Measurements from ENCODE around the gene WASF3.
"Not testable (repeated sequence)": the region's sequence is repeated elsewhere in the genome, so short reads cannot be mapped to it uniquely, and the experiment has no call there.

The WASF3 gene

GRCh38 chr13:26626271-26626670 lies 68.8 kb downstream of the WASF3 start:
- no peaks in the 10 kb centered on the region for H3K4me1 ChIP-seq (ENCODE audit: control insufficient read depth, insufficient read depth, low read depth, low read length)
- peaks cover 40% of the 10 kb centered on the region for H3K9me3 ChIP-seq (ENCODE audit: control insufficient read depth, low read length)
- no peak overlapping the region for H2AK5ac ChIP-seq (ENCODE audit: low read length, severe bottlenecking)
- H2AFZ ChIP-seq (ENCODE audit: low read depth, low read length), result no peak overlapping the region
- no peak overlapping the region for H3K4me3 ChIP-seq (ENCODE audit: insufficient read depth in 1 of 2, low read depth in 1 of 2, low read length in 2 of 2)
- no peak overlapping the region for H3K4me2 ChIP-seq (ENCODE audit: low read length, poor library complexity, severe bottlenecking)
- H2BK5ac ChIP-seq (ENCODE audit: low read depth, low read length, poor library complexity, severe bottlenecking), result no peak overlapping the region
- H3K18ac ChIP-seq (ENCODE audit: low read depth in 1 of 2, low read length in 2 of 2), result no peak overlapping the region
- no peak overlapping the region for H3K27ac ChIP-seq (ENCODE audit: low read length, poor library complexity, severe bottlenecking)
- H3K79me1 ChIP-seq (replicated peaks; ENCODE audit: low read length, poor library complexity, severe bottlenecking), result peaks cover 16% of the 10 kb centered on the region
- no peak overlapping the region for H3K4ac ChIP-seq (ENCODE audit: low read depth in 1 of 2, low read length in 2 of 2)
- no peak overlapping the region for H3K9ac ChIP-seq (ENCODE audit: low read length)
- WGBS, result 93% methylated on average over 1 of the region's 2 CpGs
- no peak overlapping the region for H2BK120ac ChIP-seq (ENCODE audit: low read depth, low read length)
- no peak overlapping the region for H2BK12ac ChIP-seq (ENCODE audit: low read length in 2 of 2)
- peaks cover 9 to 46% of the 10 kb centered on the region in 2 experiments for H3K36me3 ChIP-seq (ENCODE audit: control insufficient read depth in 1 of 2, insufficient read depth in 2 of 2, low read depth in 1 of 2, low read length in 2 of 2)
- no peak overlapping the region for H2BK15ac ChIP-seq (ENCODE audit: low read depth, poor library complexity, severe bottlenecking)
- H3K27me3 ChIP-seq (ENCODE audit: control insufficient read depth in 1 of 2, insufficient read depth in 1 of 2, low read length in 2 of 2), result no peaks in the 10 kb centered on the region
- no peak overlapping the region for H4K8ac ChIP-seq (ENCODE audit: low read length)
- no peak overlapping the region for H3K23ac ChIP-seq (ENCODE audit: low read length in 2 of 2)
- H3K14ac ChIP-seq (ENCODE audit: low read length in 2 of 2), result no peak overlapping the region
- H4K91ac ChIP-seq (ENCODE audit: low read length), result no peak overlapping the region
- no peak for DNase-seq

DNA sequence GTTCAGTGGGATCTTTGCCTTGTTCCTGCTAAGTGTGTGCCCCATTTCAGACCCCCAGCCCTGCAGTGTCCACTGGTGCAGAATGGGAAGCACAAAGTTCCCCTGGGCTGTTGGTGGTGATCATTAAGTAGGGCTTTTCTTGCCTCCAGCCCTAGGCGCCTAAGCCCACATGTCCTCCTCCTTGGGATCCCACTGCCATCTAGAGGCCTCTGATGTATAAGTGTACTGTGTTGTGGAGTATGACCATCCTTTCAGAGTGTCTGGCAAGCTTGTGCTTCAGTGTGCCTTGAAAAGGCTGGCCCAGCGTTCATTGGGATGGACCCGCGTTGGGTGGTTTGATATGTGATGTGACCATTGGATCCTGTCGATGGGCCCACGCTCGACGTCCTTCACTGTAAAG lies 71.2 kb downstream of the WASF3 start:
- H3K4me3 ChIP-seq (ENCODE audit: insufficient read depth in 1 of 2, low read depth in 1 of 2, low read length in 2 of 2), result no peak overlapping the region
- H2BK15ac ChIP-seq (ENCODE audit: low read depth, poor library complexity, severe bottlenecking), result no peak overlapping the region
- no peak overlapping the region for H2BK120ac ChIP-seq (ENCODE audit: low read depth, low read length)
- no peak overlapping the region for H4K91ac ChIP-seq (ENCODE audit: low read length)
- H2AK5ac ChIP-seq (ENCODE audit: low read length, severe bottlenecking), result no peak overlapping the region
- no peak for DNase-seq
- no peak overlapping the region for H3K18ac ChIP-seq (ENCODE audit: low read depth in 1 of 2, low read length in 2 of 2)
- peaks cover 30% of the 10 kb centered on the region for H3K9me3 ChIP-seq (ENCODE audit: control insufficient read depth, low read length)
- H3K27me3 ChIP-seq (ENCODE audit: control insufficient read depth in 1 of 2, insufficient read depth in 1 of 2, low read length in 2 of 2), result no peaks in the 10 kb centered on the region
- H2BK5ac ChIP-seq (ENCODE audit: low read depth, low read length, poor library complexity, severe bottlenecking), result no peak overlapping the region
- 98% methylated on average over 8 of the region's 8 CpGs for WGBS
- no peak overlapping the region for H3K23ac ChIP-seq (ENCODE audit: low read length in 2 of 2)
- peaks cover 9 to 21% of the 10 kb centered on the region in 2 experiments for H3K36me3 ChIP-seq (ENCODE audit: control insufficient read depth in 1 of 2, insufficient read depth in 2 of 2, low read depth in 1 of 2, low read length in 2 of 2)
- no peak overlapping the region for H3K14ac ChIP-seq (ENCODE audit: low read length in 2 of 2)
- H2AFZ ChIP-seq (ENCODE audit: low read depth, low read length), result no peak overlapping the region
- H2BK12ac ChIP-seq (ENCODE audit: low read length in 2 of 2), result no peak overlapping the region
- no peak overlapping the region for H4K8ac ChIP-seq (ENCODE audit: low read length)
- no peaks in the 10 kb centered on the region for H3K4me1 ChIP-seq (ENCODE audit: control insufficient read depth, insufficient read depth, low read depth, low read length)
- no peak overlapping the region for H3K27ac ChIP-seq (ENCODE audit: low read length, poor library complexity, severe bottlenecking)
- peaks cover 15% of the 10 kb centered on the region for H3K79me1 ChIP-seq (replicated peaks; ENCODE audit: low read length, poor library complexity, severe bottlenecking)
- H3K9ac ChIP-seq (ENCODE audit: low read length), result no peak overlapping the region
- no peak overlapping the region for H3K4me2 ChIP-seq (ENCODE audit: low read length, poor library complexity, severe bottlenecking)
- H3K4ac ChIP-seq (ENCODE audit: low read depth in 1 of 2, low read length in 2 of 2), result no peak overlapping the region

DNA sequence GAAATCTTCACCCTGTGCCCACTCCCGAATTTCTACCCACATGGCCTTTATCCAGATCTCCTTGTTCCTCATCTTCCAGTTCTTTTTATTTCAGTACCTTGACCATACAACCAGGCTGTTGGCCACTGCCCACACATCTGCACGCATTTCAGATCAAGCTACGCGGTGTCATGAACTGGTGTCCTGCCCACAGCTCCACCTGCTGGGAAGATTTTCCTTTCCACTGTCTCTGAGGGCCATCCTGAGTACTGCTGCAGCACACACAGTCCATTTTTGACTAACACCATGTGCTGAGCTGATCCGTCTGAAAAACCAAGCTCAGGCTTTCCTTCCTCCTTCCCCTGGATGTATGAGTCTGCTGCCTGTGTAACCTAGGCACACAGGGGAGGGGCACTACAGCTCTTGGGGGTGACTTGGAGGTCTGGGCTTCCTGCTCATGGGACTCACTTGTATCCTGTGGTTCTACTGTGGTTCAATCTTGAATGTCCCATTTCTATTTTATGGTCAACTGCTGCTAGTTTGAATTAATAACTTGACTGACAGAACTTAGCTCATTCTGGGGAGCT lies 71.9 kb downstream of the WASF3 start:
- Histone ChIP-seq H3K18ac (ENCODE audit: low read depth in 1 of 2, low read length in 2 of 2) (no peak overlapping the region), H2BK120ac (ENCODE audit: low read depth, low read length) (no peak overlapping the region), H3K14ac (ENCODE audit: low read length in 2 of 2) (peak overlapping the region in 1 of 2 experiments; percentile 27), H3K4me2 (ENCODE audit: low read length, poor library complexity, severe bottlenecking) (no peak overlapping the region), H3K9me3 (ENCODE audit: control insufficient read depth, low read length) (peaks cover 23% of the 10 kb centered on the region), H2AK5ac (ENCODE audit: low read length, severe bottlenecking) (no peak overlapping the region), H3K23ac (ENCODE audit: low read length in 2 of 2) (no peak overlapping the region), H2BK5ac (ENCODE audit: low read depth, low read length, poor library complexity, severe bottlenecking) (no peak overlapping the region), H4K8ac (ENCODE audit: low read length) (no peak overlapping the region), H3K27ac (ENCODE audit: low read length, poor library complexity, severe bottlenecking) (no peak overlapping the region), H3K27me3 (ENCODE audit: control insufficient read depth in 1 of 2, insufficient read depth in 1 of 2, low read length in 2 of 2) (no peaks in the 10 kb centered on the region), H3K36me3 (ENCODE audit: control insufficient read depth in 1 of 2, insufficient read depth in 2 of 2, low read depth in 1 of 2, low read length in 2 of 2) (peaks cover 9 to 19% of the 10 kb centered on the region in 2 experiments), H2AFZ (ENCODE audit: low read depth, low read length) (no peak overlapping the region), H3K4ac (ENCODE audit: low read depth in 1 of 2, low read length in 2 of 2) (no peak overlapping the region), H2BK15ac (ENCODE audit: low read depth, poor library complexity, severe bottlenecking) (no peak overlapping the region), H3K4me3 (ENCODE audit: insufficient read depth in 1 of 2, low read depth in 1 of 2, low read length in 2 of 2) (no peak overlapping the region), H3K4me1 (ENCODE audit: control insufficient read depth, insufficient read depth, low read depth, low read length) (no peaks in the 10 kb centered on the region), H3K9ac (ENCODE audit: low read length) (no peak overlapping the region), H3K79me1 (replicated peaks; ENCODE audit: low read length, poor library complexity, severe bottlenecking) (peaks cover 15% of the 10 kb centered on the region), H2BK12ac (ENCODE audit: low read length in 2 of 2) (no peak overlapping the region), H4K91ac (ENCODE audit: low read length) (no peak overlapping the region)
- no peak for DNase-seq
- 80% methylated on average over 5 of the region's 5 CpGs for whole genome bisulfite sequencing

- H3K27me3 ChIP-seq (ENCODE audit: control insufficient read depth in 1 of 2, insufficient read depth in 1 of 2, low read length in 2 of 2); H3K27ac ChIP-seq (ENCODE audit: low read length, poor library complexity, severe bottlenecking); H4K91ac ChIP-seq (ENCODE audit: low read length); H2AK5ac ChIP-seq (ENCODE audit: low read length, severe bottlenecking); H2BK12ac ChIP-seq (ENCODE audit: low read length in 2 of 2); H3K4me2 ChIP-seq (ENCODE audit: low read length, poor library complexity, severe bottlenecking); H3K4me3 ChIP-seq (ENCODE audit: insufficient read depth in 1 of 2, low read depth in 1 of 2, low read length in 2 of 2); DNase-seq; H2BK5ac ChIP-seq (ENCODE audit: low read depth, low read length, poor library complexity, severe bottlenecking); H3K14ac ChIP-seq (ENCODE audit: low read length in 2 of 2); H2BK120ac ChIP-seq (ENCODE audit: low read depth, low read length); H2AFZ ChIP-seq (ENCODE audit: low read depth, low read length); H3K4me1 ChIP-seq (ENCODE audit: control insufficient read depth, insufficient read depth, low read depth, low read length); H3K18ac ChIP-seq (ENCODE audit: low read depth in 1 of 2, low read length in 2 of 2); H3K4ac ChIP-seq (ENCODE audit: low read depth in 1 of 2, low read length in 2 of 2); H3K23ac ChIP-seq (ENCODE audit: low read length in 2 of 2); H4K8ac ChIP-seq (ENCODE audit: low read length); H3K9ac ChIP-seq (ENCODE audit: low read length); H3K9me3 ChIP-seq (ENCODE audit: control insufficient read depth, low read length); H2BK15ac ChIP-seq (ENCODE audit: low read depth, poor library complexity, severe bottlenecking): not testable (repeated sequence)
- 99% methylated on average over 6 of the region's 6 CpGs for WGBS
- Histone ChIP-seq H3K79me1 (replicated peaks; ENCODE audit: low read length, poor library complexity, severe bottlenecking) (peaks cover 29% of the 10 kb centered on the region), H3K36me3 (ENCODE audit: control insufficient read depth in 1 of 2, insufficient read depth in 2 of 2, low read depth in 1 of 2, low read length in 2 of 2) (peaks cover 0 to 23% of the 10 kb centered on the region in 2 experiments)
Observed at GRCh38 chr13:26635634-26636033, 78.2 kb downstream of the WASF3 start.
